Measurements from ENCODE around the gene MLX.
"Not testable (repeated sequence)": the region's sequence is repeated elsewhere in the genome, so short reads cannot be mapped to it uniquely, and the experiment has no call there.

The MLX gene

GRCh38 chr17:42579794-42580551 is 13.1 kb downstream of the MLX start:
- DNase-seq (ENCODE audit: low read depth in 2 of 2) = no peak

- no peak for DNase-seq (ENCODE audit: low read depth in 2 of 2)
Measured at GRCh38 chr17:42581744-42582270, 14.9 kb downstream of the MLX start.

GRCh38 chr17:42584880-42585279 is 18.0 kb downstream of the MLX start:
- DNase-seq (ENCODE audit: low read depth in 2 of 2) = no peak

- DNase-seq (ENCODE audit: low read depth in 2 of 2) = no peak
Measured at GRCh38 chr17:42585353-42585752, 18.5 kb downstream of the MLX start.

- no peak for DNase-seq (ENCODE audit: low read depth in 2 of 2)
Measured at GRCh38 chr17:42586514-42587230, 19.8 kb downstream of the MLX start.

- no peak for DNase-seq (ENCODE audit: low read depth in 2 of 2)
Measured at GRCh38 chr17:42590886-42591285, 24.0 kb downstream of the MLX start.

GRCh38 chr17:42591411-42591810 is 24.5 kb downstream of the MLX start:
- no peak for DNase-seq (ENCODE audit: low read depth in 2 of 2)

GRCh38 chr17:42596386-42596785 is 29.5 kb downstream of the MLX start:
- no peak for DNase-seq (ENCODE audit: low read depth in 2 of 2)

GRCh38 chr17:42598905-42599304 is 32.0 kb downstream of the MLX start:
- DNase-seq (ENCODE audit: low read depth in 2 of 2) = no peak

- DNase-seq (ENCODE audit: low read depth in 2 of 2) = no peak
Measured at GRCh38 chr17:42603318-42603717, 36.4 kb downstream of the MLX start.

GRCh38 chr17:42607769-42608168 is 40.9 kb downstream of the MLX start:
- no peak for DNase-seq (ENCODE audit: low read depth in 2 of 2)

- no peak for DNase-seq (ENCODE audit: low read depth in 2 of 2)
Measured at GRCh38 chr17:42608305-42609181, 41.6 kb downstream of the MLX start.

- peak; percentile 97 to 99 for DNase-seq (ENCODE audit: low read depth in 2 of 2)
Measured at GRCh38 chr17:42609182-42609813, 42.4 kb downstream of the MLX start, which contains the start of the genes RETREG3 and TUBG1. Gene RETREG3 (minus strand): TSS chr17:42609374. CDS start chr17:42609324, 50 bp downstream. Gene TUBG1 (plus strand): TSS chr17:42609683. CDS start chr17:42609738, 55 bp downstream.

- peak in 1 of 2 donors; percentile 8 for DNase-seq (ENCODE audit: low read depth in 2 of 2)
Measured at GRCh38 chr17:42609814-42610801, 43.2 kb downstream of the MLX start.

GRCh38 chr17:42612013-42612412 is 45.1 kb downstream of the MLX start:
- DNase-seq (ENCODE audit: low read depth in 2 of 2) = no peak

GRCh38 chr17:42613699-42614295 is 46.9 kb downstream of the MLX start:
- no peak for DNase-seq (ENCODE audit: low read depth in 2 of 2)

GRCh38 chr17:42617956-42618431 is 51.1 kb downstream of the MLX start:
- DNase-seq (ENCODE audit: low read depth in 2 of 2) = no peak

- DNase-seq (ENCODE audit: low read depth in 2 of 2) = no peak
Measured at GRCh38 chr17:42618442-42619150, 51.7 kb downstream of the MLX start.

GRCh38 chr17:42621987-42622386 is 55.1 kb downstream of the MLX start:
- DNase-seq (ENCODE audit: low read depth in 2 of 2) = not testable (repeated sequence)

All from stimulated activated CD8-positive, alpha-beta memory T cell treated with anti-CD3 and anti-CD28 coated beads, Interleukin-7, amount 100 ng/mL, for 4 hours (primary cell).